ENCODE measurements around the gene OLFML2A. TPM values are rescaled to one million over a fixed set of nuclear protein-coding genes. Genes with fewer than 3 reads are reported as not detected.
A peak's percentile ranks its signal among the peaks of the same experiment; 100 is the strongest.

OLFML2A gene
- total RNA-seq, 4 donors from 2014 or later: 40.7 to 64.3 (median 50.2) TPM

DNA sequence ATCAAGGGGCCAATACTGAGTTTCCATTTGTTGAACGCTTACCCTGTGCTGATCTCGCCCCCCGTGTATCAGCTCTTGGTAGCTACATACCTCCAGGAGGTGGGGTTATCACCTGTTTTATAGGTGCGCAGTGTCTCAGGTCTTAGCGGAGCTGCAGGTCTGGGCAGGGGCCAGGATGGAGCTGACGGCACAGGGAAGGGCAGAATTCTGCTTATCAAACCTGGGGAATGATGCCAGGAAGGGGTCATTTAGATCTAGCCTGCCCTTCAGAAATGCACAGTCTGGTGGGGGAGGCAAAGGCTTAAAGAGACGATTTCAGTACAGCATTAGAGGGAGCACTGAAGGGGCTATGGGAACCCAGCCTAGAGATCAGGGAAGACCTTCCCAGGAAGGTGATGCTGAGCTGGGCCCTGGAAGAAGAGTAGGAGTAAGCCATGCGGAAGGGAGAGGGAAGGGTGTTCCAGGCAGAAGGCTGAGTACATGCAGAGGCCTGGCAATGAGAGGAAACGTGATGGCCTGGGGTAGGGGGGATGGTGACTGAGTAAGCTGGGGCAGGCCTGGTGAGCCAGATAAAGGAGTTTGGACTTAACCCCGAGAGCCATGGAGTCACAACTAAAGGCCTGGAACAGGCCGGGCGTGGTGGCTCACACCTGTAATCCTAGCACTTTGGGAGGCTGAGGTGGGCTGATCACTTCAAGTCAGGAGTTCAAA is 31.5 kb downstream of the OLFML2A start:
- Histone ChIP-seq H3K9me3 (no peaks in the 10 kb centered on the region), H3K27ac (no peak overlapping the region), H3K4me1 (peaks cover 0 to 13% of the 10 kb centered on the region in 2 donors), H3K27me3 (no peaks in the 10 kb centered on the region), H3K4me3 (replicated peaks in 1 of 3) (no peak overlapping the region), H3K36me3 (peaks cover 10% of the 10 kb centered on the region in 2 donors)
- WGBS, 2 donors: 92 to 94% methylated on average over 12 of the region's 12 CpGs
- DNase-seq: no peak
- TF ChIP-seq CTCF (IDR thresholded peaks at IDR 0.05) (no peak), POLR2A (IDR thresholded peaks at IDR 0.05) (no peak)
- intact Hi-C loops (cut with DNase I): no loop called here

DNA sequence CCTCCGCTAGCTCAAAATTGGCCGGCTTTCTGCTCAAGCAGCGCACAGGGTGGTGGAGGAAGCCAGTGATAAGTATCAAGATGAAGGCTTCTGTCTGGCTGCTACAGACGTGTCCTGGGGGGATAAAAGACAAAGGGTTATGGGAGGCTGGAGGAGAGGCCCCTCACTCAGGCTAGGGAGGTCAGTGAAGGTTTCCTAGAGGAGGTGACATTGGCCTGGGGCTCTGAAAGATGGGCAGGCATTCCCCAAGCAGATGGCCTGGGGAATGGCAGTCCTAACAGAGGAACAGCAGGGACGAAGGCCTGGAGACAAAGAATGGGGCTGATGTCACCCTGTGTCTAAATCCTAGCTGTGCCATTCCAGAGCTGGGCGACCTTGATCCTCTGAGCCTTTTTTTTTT is 32.3 kb downstream of the OLFML2A start:
- no peak for TF ChIP-seq CTCF (IDR thresholded peaks at IDR 0.05)
- TF ChIP-seq POLR2A (IDR thresholded peaks at IDR 0.05): no peak
- Histone ChIP-seq H3K9me3 (no peaks in the 10 kb centered on the region), H3K27ac (no peak overlapping the region), H3K4me3 (replicated peaks in 1 of 3) (no peak overlapping the region), H3K36me3 (peaks cover 10% of the 10 kb centered on the region in 2 donors), H3K4me1 (peaks cover 0 to 13% of the 10 kb centered on the region in 2 donors), H3K27me3 (no peaks in the 10 kb centered on the region)
- intact Hi-C loops (cut with DNase I): no loop called here
- 95% methylated on average over 6 of the region's 6 CpGs for WGBS, 2 donors
- no peak for DNase-seq

GRCh38 chr9:124809741-124810500 is 33.0 kb downstream of the OLFML2A start:
- Histone ChIP-seq H3K27ac (no peak overlapping the region), H3K27me3 (no peaks in the 10 kb centered on the region), H3K4me3 (replicated peaks in 1 of 3) (no peak overlapping the region), H3K9me3 (no peaks in the 10 kb centered on the region), H3K36me3 (peaks cover 10% of the 10 kb centered on the region in 2 donors), H3K4me1 (peaks cover 0 to 13% of the 10 kb centered on the region in 2 donors)
- DNase-seq: no peak
- no peak for TF ChIP-seq POLR2A (IDR thresholded peaks at IDR 0.05)
- WGBS, 2 donors: 94 to 97% methylated on average over 44 of the region's 60 CpGs
- intact Hi-C loops (cut with DNase I): no loop called here

GRCh38 chr9:124810663-124811355 is 33.9 kb downstream of the OLFML2A start:
- DNase-seq: no peak
- H3K9me3 ChIP-seq: no peaks in the 10 kb centered on the region
- no peaks in the 10 kb centered on the region for H3K27me3 ChIP-seq
- no peak overlapping the region for H3K4me3 ChIP-seq (replicated peaks in 1 of 3)
- H3K36me3 ChIP-seq: peaks cover 10% of the 10 kb centered on the region in 2 donors
- intact Hi-C loops (cut with DNase I): no loop called here
- H3K27ac ChIP-seq: peak overlapping the region in 1 of 3 donors; percentile 18
- TF ChIP-seq CTCF (IDR thresholded peaks at IDR 0.05): no peak
- no peak for TF ChIP-seq POLR2A (IDR thresholded peaks at IDR 0.05)
- 70 to 75% methylated on average over 12 of the region's 12 CpGs for WGBS, 2 donors
- peaks cover 0 to 13% of the 10 kb centered on the region in 2 donors for H3K4me1 ChIP-seq

GRCh38 chr9:124812441-124812876 is 35.5 kb downstream of the OLFML2A start:
- intact Hi-C loops (cut with DNase I): no loop called here
- Histone ChIP-seq H3K36me3 (peaks cover 10% of the 10 kb centered on the region in 2 donors), H3K9me3 (no peaks in the 10 kb centered on the region), H3K4me1 (peaks cover 0 to 13% of the 10 kb centered on the region in 2 donors), H3K27ac (no peak overlapping the region), H3K4me3 (replicated peaks in 1 of 3) (no peak overlapping the region), H3K27me3 (no peaks in the 10 kb centered on the region)
- no peak for DNase-seq
- 64 to 66% methylated on average over 6 of the region's 6 CpGs for WGBS, 2 donors
- TF ChIP-seq POLR2A (IDR thresholded peaks at IDR 0.05): no peak

All from thyroid gland (tissue), 4 donors.